ENCODE measurements around the gene CEBPG.

CEBPG gene

GRCh38 chr19:33389421-33390100 lies 16.1 kb downstream of the CEBPG start:
- H3K27ac ChIP-seq, result no peak overlapping the region
- no peak for TF ChIP-seq CTCF (conservative IDR thresholded peaks at IDR 0.05)

- TF ChIP-seq CTCF (conservative IDR thresholded peaks at IDR 0.05), result no peak
- no peak overlapping the region for H3K27ac ChIP-seq
These were observed 16.8 kb downstream of the CEBPG start for GRCh38 chr19:33390101-33390907.

DNA sequence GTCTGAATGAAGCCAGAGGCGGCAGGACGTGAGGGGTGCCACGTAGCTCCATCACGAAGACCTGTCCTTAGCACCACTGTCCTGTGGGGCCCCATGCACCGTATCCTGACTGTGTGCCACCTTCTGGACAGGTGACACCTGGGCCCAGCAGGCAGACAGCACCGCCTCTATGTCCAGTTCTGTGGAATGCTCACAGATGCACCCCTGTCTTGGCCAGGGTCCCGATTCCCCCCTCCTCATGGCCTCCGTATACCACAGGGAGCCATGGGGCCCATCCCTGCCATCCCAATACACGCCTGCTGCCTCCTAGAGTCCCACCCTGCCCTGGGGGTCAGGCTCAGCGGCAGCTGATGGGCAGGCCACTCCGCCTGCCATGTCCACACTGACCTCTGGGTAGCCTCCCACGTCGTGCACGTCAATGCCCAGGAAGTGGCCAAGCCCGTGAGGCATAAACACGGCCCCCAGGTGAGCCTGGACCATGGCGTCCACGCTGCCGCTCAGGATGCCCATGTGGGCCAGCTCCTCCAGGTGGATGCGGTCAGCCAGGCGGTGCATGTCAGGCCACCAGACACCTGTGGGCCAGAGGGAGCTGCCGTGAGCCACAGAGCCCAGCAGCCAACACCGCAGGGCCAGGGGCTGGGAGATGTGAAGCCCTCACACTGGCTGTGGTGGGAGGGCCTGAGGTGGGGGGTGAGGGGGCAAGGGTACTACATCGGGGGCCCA lies 17.6 kb downstream of the CEBPG start:
- no peak for TF ChIP-seq CTCF (conservative IDR thresholded peaks at IDR 0.05)
- no peak overlapping the region for H3K27ac ChIP-seq

DNA sequence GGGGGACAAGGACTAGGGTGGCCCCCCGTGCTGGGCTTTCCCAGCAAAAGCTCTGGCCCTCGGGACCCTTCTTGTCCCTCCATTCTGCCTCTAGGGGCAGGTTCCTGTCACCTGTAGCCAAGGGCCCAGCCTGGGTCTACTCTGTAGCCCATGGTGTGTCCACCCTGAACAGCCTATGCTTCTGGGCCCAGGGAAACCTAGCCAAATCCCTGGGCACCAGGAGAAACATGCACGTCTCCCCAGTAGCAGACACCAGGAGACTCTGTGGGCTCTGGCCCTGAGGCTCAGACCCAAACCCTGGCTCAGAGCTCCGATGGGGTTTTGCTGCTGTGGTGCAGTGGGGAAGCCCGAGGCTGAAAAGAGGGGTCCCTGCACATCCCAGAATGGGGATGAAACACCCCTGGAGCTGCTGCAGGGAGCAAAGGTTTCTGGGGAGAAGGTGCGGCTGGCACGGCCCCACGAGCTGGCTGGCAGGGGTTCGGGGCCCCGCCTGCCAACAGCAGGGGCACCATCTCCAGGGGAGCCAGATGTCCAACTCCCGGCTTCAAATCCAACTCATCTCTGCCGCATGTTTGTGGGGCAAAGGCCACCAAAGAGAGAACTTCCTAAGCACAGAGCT lies 18.2 kb downstream of the CEBPG start:
- no peak for TF ChIP-seq CTCF (conservative IDR thresholded peaks at IDR 0.05)
- no peak overlapping the region for H3K27ac ChIP-seq

- no peak overlapping the region for H3K27ac ChIP-seq
- TF ChIP-seq CTCF (conservative IDR thresholded peaks at IDR 0.05), result no peak
These were observed 19.1 kb downstream of the CEBPG start for GRCh38 chr19:33392341-33393285.

GRCh38 chr19:33393286-33394005 lies 19.9 kb downstream of the CEBPG start:
- no peak for TF ChIP-seq CTCF (conservative IDR thresholded peaks at IDR 0.05)
- no peak overlapping the region for H3K27ac ChIP-seq

Data from VCaP (cell line).